ENCODE measurements around the gene GJB3. TPM values are rescaled to one million over a fixed set of nuclear protein-coding genes. Genes with fewer than 3 reads are reported as not detected.

Gene GJB3
- total and polyA plus RNA-seq, 9 of the 15 experiments (the other 6 are each of a cell fraction or from before 2014, with no cell fraction given) = not detected

GRCh38 chr1:34824817-34825454 lies 43.9 kb downstream of the GJB3 start:
- no peaks in the 10 kb centered on the region for H3K79me2 ChIP-seq (ENCODE audit: control insufficient read depth, insufficient read depth, low read length)
- intact Hi-C loops (cut with micrococcal nuclease) (no loop called here), in situ Hi-C loops (cut with MboI) (no loop called here)
- ATAC-seq = no peak
- ChIA-PET POLR2A (interaction anchor here (0.6 to 1.2 kb wide), 2 partner anchors 11 to 113 kb away, joined by 3 read pairs; no protein-coding TSS in a partner anchor), CTCF (ENCODE audit: low intra/inter-chr PET ratio) (no interaction called here)
- no peaks in the 10 kb centered on the region for H3K36me3 ChIP-seq (ENCODE audit: control insufficient read depth, insufficient read depth, low read length)
- H3K27me3 ChIP-seq (ENCODE audit: control insufficient read depth in 2 of 2, insufficient read depth in 2 of 2, low read length in 2 of 2) = peaks cover 0 to 7% of the 10 kb centered on the region in 2 experiments; a peak in 2 of 5 replicates
- 18% methylated on average over 3 of the region's 3 CpGs for WGBS (ENCODE audit: insufficient coverage, low coverage, missing lambda C conversion rate)
- H3K27ac ChIP-seq (ENCODE audit: extremely low read depth, low read depth, low read length) = no peak overlapping the region
- DNase-seq (ENCODE audit: extremely low read depth in 1 of 4, low spot score in 3 of 4) = peak in 1 of 4 experiments; percentile 5
- peaks cover 0 to 7% of the 10 kb centered on the region in 2 experiments; a peak in 2 of 5 replicates for H3K4me1 ChIP-seq (replicated peaks in 1 of 2; ENCODE audit: control insufficient read depth in 2 of 2, insufficient read depth in 2 of 2, low read length in 2 of 2)
- peak overlapping the region in 1 of 2 experiments; percentile 46; a peak in 1 of 4 replicates for H3K9ac ChIP-seq (ENCODE audit: insufficient read depth in 1 of 2, low read depth in 2 of 2, low read length in 2 of 2)
- H3K4me3 ChIP-seq = no peak overlapping the region
- no peaks in the 10 kb centered on the region for H4K20me1 ChIP-seq (replicated peaks; ENCODE audit: control insufficient read depth, insufficient read depth, low read length)
- no peaks in the 10 kb centered on the region for H3K9me1 ChIP-seq (ENCODE audit: control insufficient read depth, insufficient read depth, low read length)
- no peaks in the 10 kb centered on the region for H3K9me3 ChIP-seq (replicated peaks; ENCODE audit: control insufficient read depth, insufficient read depth, low read depth, low read length)
- no peak overlapping the region for H2AFZ ChIP-seq (ENCODE audit: low read depth, low read length)
- H3K4me2 ChIP-seq (ENCODE audit: insufficient read depth, low read length) = no peak overlapping the region
- FAIRE-seq = no peak
- BruUV-seq (replicated peaks) = no TSS peak
- TF ChIP-seq RBM25 (IDR thresholded peaks at IDR 0.05; ENCODE audit: low read depth, low read length, severe bottlenecking) = peak; percentile 98
- TF ChIP-seq FUS (optimal IDR thresholded peaks at IDR 0.05; ENCODE audit: low read depth, low read length) = no peak
- TF ChIP-seq MEF2A (IDR thresholded peaks at IDR 0.05; ENCODE audit: control insufficient read depth, low read depth, low read length) = no peak
- TF ChIP-seq KDM1A (IDR thresholded peaks at IDR 0.05) = peak; percentile 54 to 57; a peak in 3 of 4 replicates
- TF ChIP-seq SRSF3 (IDR thresholded peaks at IDR 0.05; ENCODE audit: insufficient read depth, low read length) = no peak
- TF ChIP-seq BCL6 (CRISPR knock-in tag; IDR thresholded peaks at IDR 0.05) = no peak
- TF ChIP-seq TAL1 (IDR thresholded peaks at IDR 0.05) = no peak
- TF ChIP-seq SNAPC5 (CRISPR knock-in tag; IDR thresholded peaks at IDR 0.05) = no peak
- TF ChIP-seq CCAR2 (IDR thresholded peaks at IDR 0.05; ENCODE audit: low read depth, low read length) = no peak
- no peak for TF ChIP-seq ZNF224 (CRISPR knock-in tag; IDR thresholded peaks at IDR 0.05)
- TF ChIP-seq ADNP (tag; IDR thresholded peaks at IDR 0.05) = peak; percentile 39; the same call in 1 of the 2 replicates
- TF ChIP-seq ZNF717 (CRISPR knock-in tag; IDR thresholded peaks at IDR 0.05) = no peak
- no peak for TF ChIP-seq ZNF395 (CRISPR knock-in tag; IDR thresholded peaks at IDR 0.05)

Data from K562 (cell line).